NCI-H460 (cell line): Measurements from ENCODE around the gene MAN1A1. TPM values are rescaled to one million over a fixed set of nuclear protein-coding genes. Genes with fewer than 3 reads are reported as not detected.
"Not testable (repeated sequence)": the region's sequence is repeated elsewhere in the genome, so short reads cannot be mapped to it uniquely, and the experiment has no call there.

ENCODE experiments used
- DNase-seq: peaks from one replicate; pipeline ENCODE4 v3.0.0-alpha.2; 2016; ENCODE audit warnings: low read depth; ENCODE audit errors: extremely low read depth
- total RNA-seq: library from RNA; depleted of rRNA; stranded (reverse); fragments of >200 nt; shearing (Covaris generic); gene quantifications from 2 replicates; pipeline ENCODE4 v1.2.3, GENCODE V29; 2014

MAN1A1 gene
- total RNA-seq, 1 experiment from 2014 or later: 0.10 TPM

GRCh38 chr6:119156082-119156481 lies 193.5 kb downstream of the MAN1A1 start:
- not testable (repeated sequence) for DNase-seq

- DNase-seq: no peak
Measured at GRCh38 chr6:119152187-119152586, 197.4 kb downstream of the MAN1A1 start.

GRCh38 chr6:119148825-119149525 lies 200.6 kb downstream of the MAN1A1 start:
- DNase-seq: no peak

GRCh38 chr6:119148098-119148824 lies 201.3 kb downstream of the MAN1A1 start:
- DNase-seq: peak; percentile 52

GRCh38 chr6:119147101-119148053 lies 202.2 kb downstream of the MAN1A1 start:
- peak; percentile 47 for DNase-seq

- no peak for DNase-seq
Measured at GRCh38 chr6:119145111-119145510, 204.4 kb downstream of the MAN1A1 start.

GRCh38 chr6:119142637-119143036 lies 206.9 kb downstream of the MAN1A1 start:
- DNase-seq: no peak

GRCh38 chr6:119142041-119142440 lies 207.5 kb downstream of the MAN1A1 start:
- DNase-seq: no peak

- DNase-seq: no peak
Measured at GRCh38 chr6:119140196-119141140, 209.1 kb downstream of the MAN1A1 start.

- no peak for DNase-seq
Measured at GRCh38 chr6:119138906-119139541, 210.5 kb downstream of the MAN1A1 start.

- no peak for DNase-seq
Measured at GRCh38 chr6:119137194-119138072, 212.1 kb downstream of the MAN1A1 start.

- DNase-seq: no peak
Measured at GRCh38 chr6:119134752-119135151, 214.8 kb downstream of the MAN1A1 start.

GRCh38 chr6:119133400-119133799 lies 216.2 kb downstream of the MAN1A1 start:
- no peak for DNase-seq

GRCh38 chr6:119132261-119132981 lies 217.1 kb downstream of the MAN1A1 start:
- no peak for DNase-seq

- DNase-seq: peak; percentile 20
Measured at GRCh38 chr6:119129968-119130484, 219.5 kb downstream of the MAN1A1 start.

GRCh38 chr6:119129148-119129967 lies 220.2 kb downstream of the MAN1A1 start:
- peak; percentile 52 for DNase-seq
